Measurements from ENCODE around the gene UGP2.

Gene UGP2

DNA sequence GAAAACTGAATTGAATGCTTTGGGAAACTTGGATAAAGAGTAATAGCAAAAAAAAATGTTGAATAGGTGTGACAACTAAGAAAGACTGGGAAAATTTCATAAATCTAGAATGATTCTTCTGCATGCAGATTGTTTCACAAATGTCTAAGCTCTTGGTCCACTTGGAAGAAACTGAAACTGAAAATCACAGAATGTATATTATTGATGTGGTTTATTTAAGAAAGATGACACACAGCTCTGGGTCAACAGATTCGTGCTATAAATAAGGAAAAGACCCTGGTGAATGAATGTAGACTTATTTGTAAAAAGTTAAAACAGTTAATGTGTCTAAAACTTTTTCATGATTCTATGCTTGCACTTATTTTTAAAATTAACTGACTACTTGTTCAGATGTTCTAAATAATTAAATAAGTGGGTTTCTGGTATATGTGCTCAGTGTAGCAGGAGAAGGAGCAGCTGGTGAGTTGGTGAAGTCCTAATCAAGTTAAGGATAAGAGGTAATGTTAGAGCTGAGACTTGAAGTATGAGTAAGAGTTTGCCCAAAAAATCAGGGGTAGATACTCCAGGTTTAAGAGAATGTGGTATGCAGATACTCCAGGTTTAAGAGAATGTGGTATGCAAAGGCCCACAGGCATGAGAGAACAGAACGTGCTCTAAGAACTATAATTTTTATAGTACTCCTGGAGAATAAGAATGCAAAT lies 24.5 kb downstream of the UGP2 start:
- no peak for DNase-seq

- DNase-seq: no peak
Measured at GRCh38 chr2:63870679-63871078, 29.0 kb downstream of the UGP2 start.

GRCh38 chr2:63871864-63872263 lies 30.2 kb downstream of the UGP2 start:
- DNase-seq: no peak

- no peak for DNase-seq
Measured at GRCh38 chr2:63872571-63873328, 31.1 kb downstream of the UGP2 start.

DNA sequence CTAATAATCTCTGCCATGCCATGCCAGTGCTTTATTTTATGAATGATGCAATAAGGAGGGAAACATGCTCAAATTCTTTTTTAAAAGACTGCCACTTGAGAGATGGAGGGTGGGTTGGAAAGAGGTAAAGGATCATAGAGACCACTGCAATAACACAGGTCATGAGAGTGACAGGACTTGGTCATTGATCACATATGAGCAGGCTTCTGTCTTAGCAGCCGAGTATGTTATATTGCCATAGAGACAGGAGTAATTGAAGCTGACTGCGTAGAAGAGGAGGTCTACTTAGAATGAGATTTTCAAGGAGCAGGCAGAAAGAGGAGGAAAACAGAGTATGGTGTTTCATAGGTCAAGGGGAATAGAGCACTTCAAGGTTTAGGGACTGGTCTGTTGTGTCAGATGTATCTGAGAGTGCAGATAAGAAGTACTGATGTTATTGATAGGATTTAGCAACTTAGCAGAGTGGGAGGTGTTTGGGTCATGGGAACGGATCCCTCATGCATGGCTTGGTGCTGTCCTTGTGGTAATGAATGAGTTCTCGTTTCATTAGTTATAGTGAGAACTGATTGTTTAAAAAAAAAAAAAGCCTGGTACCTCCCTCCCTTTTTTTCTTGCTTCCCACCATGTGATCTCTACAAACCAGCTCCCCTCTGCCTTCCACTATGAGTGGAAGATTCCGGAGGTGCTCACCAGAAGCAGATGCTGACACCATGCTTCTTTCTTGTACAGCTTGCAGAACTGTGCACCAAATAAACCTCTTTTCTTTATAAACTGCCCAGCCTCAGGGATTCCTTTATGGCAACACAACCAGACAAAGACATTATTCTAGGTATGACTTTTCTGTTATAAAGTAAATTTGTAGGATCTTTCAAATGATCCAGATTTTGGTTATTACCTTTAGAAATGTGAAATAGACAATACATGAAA lies 32.8 kb downstream of the UGP2 start:
- DNase-seq: peak; percentile 26

- no peak for DNase-seq
Measured at GRCh38 chr2:63875131-63875527, 33.4 kb downstream of the UGP2 start.

- no peak for DNase-seq
Measured at GRCh38 chr2:63875559-63876245, 34.0 kb downstream of the UGP2 start.

- no peak for DNase-seq
Measured at GRCh38 chr2:63876311-63876710, 34.6 kb downstream of the UGP2 start.

GRCh38 chr2:63878486-63878885 lies 36.8 kb downstream of the UGP2 start:
- no peak for DNase-seq

DNA sequence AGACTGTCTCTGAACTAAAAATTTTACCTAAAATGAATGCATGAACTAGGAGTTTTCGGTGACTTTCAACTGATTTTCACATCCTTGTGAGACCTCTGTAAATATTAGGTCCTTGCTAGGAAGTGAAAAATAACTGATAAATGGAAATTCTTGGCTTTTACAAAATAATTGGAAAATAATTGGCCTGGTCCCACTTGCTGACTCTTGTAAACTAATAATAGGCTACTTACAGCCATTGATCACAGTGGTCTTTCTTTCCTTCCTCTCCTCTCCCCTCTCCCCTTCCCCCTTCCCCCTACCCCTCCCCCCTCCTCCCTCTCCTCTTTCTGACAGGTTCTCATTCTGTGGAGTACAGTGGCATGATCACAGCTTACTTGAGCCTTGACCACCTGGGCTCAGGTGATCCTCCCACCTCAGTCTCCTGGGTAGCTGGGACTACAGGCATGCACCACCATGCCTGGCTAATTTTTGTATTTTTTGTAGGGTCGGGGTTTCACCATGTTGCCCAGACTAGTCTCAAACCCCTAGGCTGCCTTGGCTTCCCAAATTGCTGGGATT lies 38.3 kb downstream of the UGP2 start:
- no peak for DNase-seq

GRCh38 chr2:63880625-63881024 lies 38.9 kb downstream of the UGP2 start:
- no peak for DNase-seq

GRCh38 chr2:63881205-63881604 lies 39.5 kb downstream of the UGP2 start:
- peak; percentile 14 for DNase-seq

- no peak for DNase-seq
Measured at GRCh38 chr2:63882395-63883105, 40.9 kb downstream of the UGP2 start.

DNA sequence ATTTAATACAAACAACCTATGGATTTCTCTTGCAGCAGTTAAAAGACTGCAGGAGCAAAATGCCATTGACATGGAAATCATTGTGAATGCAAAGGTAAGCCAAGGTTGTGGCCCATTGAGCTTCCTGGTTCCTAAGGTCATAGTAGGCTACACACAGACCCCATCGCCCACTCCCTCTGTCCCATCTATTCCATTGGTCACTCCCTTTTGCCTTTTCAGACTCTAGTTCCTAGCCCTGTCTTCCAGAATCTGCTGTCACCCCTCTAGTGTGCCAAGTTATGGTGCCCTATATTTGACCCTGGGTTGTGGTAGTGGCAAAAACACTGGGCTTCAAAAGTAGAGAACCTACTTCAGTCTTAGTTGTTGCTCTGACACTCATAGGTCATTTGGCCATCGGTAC lies 44.7 kb downstream of the UGP2 start:
- no peak for DNase-seq

DNA sequence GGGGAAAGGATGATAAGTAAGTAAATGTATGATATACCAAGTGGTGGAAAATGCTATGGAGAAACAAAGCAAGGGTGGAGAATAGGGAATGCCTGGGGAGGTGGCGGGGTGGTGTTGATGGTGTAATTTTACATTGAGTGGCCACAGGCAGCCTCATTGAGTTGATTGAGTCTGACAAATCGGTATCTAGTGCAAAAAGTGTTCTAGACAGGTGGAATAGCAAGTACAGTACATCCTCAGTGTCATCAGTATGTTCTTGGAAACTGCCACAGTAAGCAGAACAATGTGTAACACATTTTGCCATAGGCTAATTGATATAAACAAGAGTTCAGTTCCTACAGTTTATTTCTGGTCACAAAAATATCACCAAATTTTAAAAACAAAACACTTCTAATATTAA lies 46.4 kb downstream of the UGP2 start:
- DNase-seq: no peak

GRCh38 chr2:63888490-63889402 lies 47.0 kb downstream of the UGP2 start:
- peak; percentile 75 for DNase-seq

DNA sequence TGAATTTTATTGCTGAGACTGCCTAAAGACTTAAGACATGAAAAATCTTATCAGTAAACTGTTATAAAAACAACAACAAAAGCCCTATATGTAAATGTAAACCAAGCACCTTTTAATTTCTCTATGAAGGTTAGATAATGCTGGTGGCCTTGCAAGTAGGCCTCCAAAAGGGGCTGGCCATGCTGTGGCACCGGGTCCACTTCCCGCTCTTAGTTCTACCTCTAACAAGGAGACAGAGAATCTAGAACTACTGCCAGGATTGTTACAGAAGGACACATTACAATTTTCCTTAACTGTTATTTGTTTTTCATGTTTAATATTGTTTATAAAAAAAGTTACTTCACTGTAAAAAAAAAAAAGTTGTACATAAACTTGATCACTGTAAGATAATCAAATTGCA lies 49.0 kb downstream of the UGP2 start:
- no peak for DNase-seq

DNA sequence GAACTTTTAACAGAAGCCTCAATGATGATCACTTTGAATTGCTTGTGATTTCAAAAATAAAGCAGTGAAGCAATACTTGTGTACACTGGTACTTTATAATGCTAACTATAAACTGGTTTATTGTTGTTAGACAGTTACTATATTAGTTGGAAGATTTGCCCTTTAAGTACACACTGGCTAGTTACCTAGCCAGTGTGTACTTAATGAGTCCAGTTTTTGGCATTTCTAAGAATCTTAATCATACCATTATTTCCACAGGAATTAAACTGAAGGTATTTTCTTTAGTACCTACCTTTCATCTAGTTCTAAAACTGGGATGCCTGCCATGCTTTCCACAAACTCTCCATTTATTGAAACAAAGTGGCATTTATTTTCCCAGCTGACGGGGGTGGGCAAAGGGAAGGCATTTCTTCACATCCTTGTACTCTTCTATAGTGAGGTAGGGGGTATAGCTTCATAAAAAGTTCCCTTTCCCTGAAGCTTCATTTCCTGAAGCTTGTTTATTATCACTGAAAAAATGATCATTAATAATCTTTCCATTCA lies 49.9 kb downstream of the UGP2 start:
- no peak for DNase-seq

DNA sequence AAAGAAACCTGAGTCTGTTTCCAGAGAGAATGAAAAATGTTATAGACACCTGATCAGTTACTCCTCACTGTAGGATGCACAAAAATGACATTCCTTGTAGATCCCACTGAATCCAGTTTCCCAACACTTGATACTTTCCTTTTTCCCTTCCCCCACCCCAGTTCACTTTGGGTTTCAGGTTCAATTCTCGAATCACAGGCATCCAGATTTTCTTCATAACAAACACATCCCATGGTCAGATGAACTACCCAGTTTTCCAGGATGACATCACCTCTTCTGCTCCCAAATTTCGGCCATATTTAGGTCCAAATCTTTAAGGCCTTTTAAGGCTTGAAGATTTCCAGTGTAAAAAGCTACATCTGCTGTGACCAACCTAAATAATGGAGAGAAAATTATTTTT lies 51.5 kb downstream of the UGP2 start:
- DNase-seq: no peak

GRCh38 chr2:63894167-63894566 lies 52.5 kb downstream of the UGP2 start:
- no peak for DNase-seq

Measured in hematopoietic multipotent progenitor cell treated with erythropoietin and hydrocortisone succinate and interleukin-3 and kit ligand, for 4 days (in vitro differentiated cells).